Endometrial microvascular endothelial cells (primary cell): ENCODE measurements around the gene NCAPD3. TPM values are rescaled to one million over a fixed set of nuclear protein-coding genes. Genes with fewer than 3 reads are reported as not detected.
"Not testable (repeated sequence)": the region's sequence is repeated elsewhere in the genome, so short reads cannot be mapped to it uniquely, and the experiment has no call there.

Experiments used
- in situ Hi-C: cut with HindIII; loops from 2 replicates; pipeline ENCODE4 v1.10.0; 2017; ENCODE audit warnings: low sequenced_read_pairs, low pct_unique_long_range_greater_than_20kb; ENCODE audit errors: inconsistent ontology term
- total RNA-seq: library from RNA; depleted of rRNA; stranded (reverse); fragments of >200 nt; gene quantifications from one replicate; pipeline ENCODE4 v1.2.3, GENCODE V29; 2015; ENCODE audit errors: inconsistent ontology term

Gene NCAPD3
- total RNA-seq, 1 donor from 2014 or later = 30.1 TPM

- in situ Hi-C loops = not testable (repeated sequence)
These were observed 110.0 kb downstream of the NCAPD3 start for GRCh38 chr11:134113787-134114186.

GRCh38 chr11:134110252-134110815, 113.4 kb downstream of the NCAPD3 start:
- in situ Hi-C loops = no loop called here

Other genes with a start within 250 kb of the NCAPD3 start
- gene JAM3, start 154.9 kb downstream of the NCAPD3 start, total RNA-seq = 75.9 TPM
- gene VPS26B, start 704 bp upstream of the NCAPD3 start, total RNA-seq = 35.1 TPM
- 42.7 TPM for gene THYN1, start 29.4 kb upstream of the NCAPD3 start, total RNA-seq
- 21.7 TPM for gene ACAD8, start 29.6 kb upstream of the NCAPD3 start, total RNA-seq
- gene GLB1L3, start 52.4 kb upstream of the NCAPD3 start, total RNA-seq = not detected
- gene GLB1L2, start 108.0 kb upstream of the NCAPD3 start, total RNA-seq = not detected
- not detected for gene B3GAT1, start 188.3 kb upstream of the NCAPD3 start, total RNA-seq